Activated T-cell treated with anti-CD3 and anti-CD28 coated beads for 48 hours (primary cell): ENCODE results near the gene HIVEP3.

Experiments
- DNase-seq: peaks from one replicate; pipeline ENCODE4 v3.0.0-alpha.2; 2020; ENCODE audit warnings: low read depth

The HIVEP3 gene

GRCh38 chr1:41847733-41848132 lies 71.0 kb downstream of the HIVEP3 start:
- DNase-seq: no peak

- no peak for DNase-seq
These were observed 71.9 kb downstream of the HIVEP3 start for GRCh38 chr1:41846625-41847405.

GRCh38 chr1:41844781-41845272 lies 73.9 kb downstream of the HIVEP3 start:
- no peak for DNase-seq

- no peak for DNase-seq
These were observed 74.5 kb downstream of the HIVEP3 start for GRCh38 chr1:41844255-41844654.

GRCh38 chr1:41842993-41843755 lies 75.5 kb downstream of the HIVEP3 start:
- DNase-seq: no peak

- no peak for DNase-seq
These were observed 76.4 kb downstream of the HIVEP3 start for GRCh38 chr1:41842326-41842725.

GRCh38 chr1:41840592-41841246 lies 78.0 kb downstream of the HIVEP3 start:
- no peak for DNase-seq

- DNase-seq: no peak
These were observed 80.5 kb downstream of the HIVEP3 start for GRCh38 chr1:41838266-41838665.

GRCh38 chr1:41837691-41838090 lies 81.0 kb downstream of the HIVEP3 start:
- DNase-seq: no peak

- DNase-seq: no peak
These were observed 83.2 kb downstream of the HIVEP3 start for GRCh38 chr1:41835485-41835884.

- DNase-seq: no peak
These were observed 85.2 kb downstream of the HIVEP3 start for GRCh38 chr1:41833519-41834000.

- no peak for DNase-seq
These were observed 88.0 kb downstream of the HIVEP3 start for GRCh38 chr1:41830726-41831125.

GRCh38 chr1:41827991-41828570 lies 90.6 kb downstream of the HIVEP3 start:
- no peak for DNase-seq

GRCh38 chr1:41823471-41823870 lies 95.3 kb downstream of the HIVEP3 start:
- no peak for DNase-seq

- DNase-seq: no peak
These were observed 95.9 kb downstream of the HIVEP3 start for GRCh38 chr1:41822866-41823265.

GRCh38 chr1:41819843-41820242 lies 98.9 kb downstream of the HIVEP3 start:
- DNase-seq: no peak

GRCh38 chr1:41819069-41819468 lies 99.7 kb downstream of the HIVEP3 start:
- DNase-seq: no peak

- no peak for DNase-seq
These were observed 102.7 kb downstream of the HIVEP3 start for GRCh38 chr1:41816061-41816460.

GRCh38 chr1:41813755-41814745 lies 104.7 kb downstream of the HIVEP3 start:
- DNase-seq: no peak

GRCh38 chr1:41813226-41813625 lies 105.5 kb downstream of the HIVEP3 start:
- DNase-seq: no peak

GRCh38 chr1:41812453-41812852 lies 106.3 kb downstream of the HIVEP3 start:
- DNase-seq: no peak
